ENCODE results near the gene VPREB3.

DNA sequence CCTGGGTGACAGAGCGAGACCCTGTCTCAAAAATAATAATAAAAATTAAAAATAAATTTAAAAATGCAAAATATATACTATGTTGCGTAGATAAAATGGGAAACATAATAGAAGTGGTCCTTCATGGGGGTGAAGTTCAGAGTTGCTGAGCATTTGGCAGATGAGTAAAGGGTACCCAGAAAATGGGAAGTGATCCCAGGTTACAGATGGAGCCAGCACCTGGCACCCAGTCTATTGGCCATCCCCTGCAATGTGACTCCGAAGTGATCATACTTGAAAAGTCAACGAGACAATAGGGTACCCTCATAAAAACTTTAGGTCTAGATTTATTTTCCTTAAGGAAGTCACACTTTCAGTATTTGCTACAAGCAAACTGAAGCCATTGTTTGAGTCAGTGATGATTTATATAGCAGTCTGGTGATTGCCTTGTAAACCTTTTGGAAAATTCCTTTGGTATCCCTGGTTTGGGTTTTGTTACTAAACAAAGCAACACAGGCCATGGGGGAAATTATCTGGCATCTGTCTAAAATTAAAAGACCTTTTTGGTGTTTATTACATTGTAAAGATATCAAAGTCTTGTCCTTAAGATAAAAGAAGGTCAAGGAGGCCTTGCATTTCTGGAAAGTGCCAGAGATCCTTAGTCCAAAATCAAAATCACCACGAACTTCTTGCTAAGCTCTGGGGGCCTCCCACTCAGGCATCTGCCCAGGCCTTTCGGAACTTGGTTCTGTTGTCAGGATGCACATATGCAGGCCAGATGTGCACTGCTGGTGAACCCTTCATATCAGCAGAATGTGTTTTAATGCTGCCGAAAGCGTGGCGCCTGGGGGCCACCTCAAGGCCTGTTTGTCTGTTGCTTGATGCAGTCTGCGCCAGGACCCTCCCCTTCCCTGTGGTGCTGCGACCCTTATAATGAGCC, 36.9 kb upstream of the VPREB3 start:
- TF ChIP-seq SIN3A (IDR thresholded peaks at IDR 0.05; ENCODE audit: borderline replicate concordance, insufficient read depth, low read length), result no peak
- TF ChIP-seq TAF1 (IDR thresholded peaks at IDR 0.05; ENCODE audit: borderline replicate concordance, insufficient read depth, low read length), result no peak
- TF ChIP-seq FOXP2 (optimal IDR thresholded peaks at IDR 0.05; ENCODE audit: borderline replicate concordance, extremely low read depth, extremely low read length, insufficient read depth), result no peak
- TF ChIP-seq POLR2AphosphoS5 (IDR thresholded peaks at IDR 0.05; ENCODE audit: low read depth, low read length), result no peak
- TF ChIP-seq, protein P1, sequence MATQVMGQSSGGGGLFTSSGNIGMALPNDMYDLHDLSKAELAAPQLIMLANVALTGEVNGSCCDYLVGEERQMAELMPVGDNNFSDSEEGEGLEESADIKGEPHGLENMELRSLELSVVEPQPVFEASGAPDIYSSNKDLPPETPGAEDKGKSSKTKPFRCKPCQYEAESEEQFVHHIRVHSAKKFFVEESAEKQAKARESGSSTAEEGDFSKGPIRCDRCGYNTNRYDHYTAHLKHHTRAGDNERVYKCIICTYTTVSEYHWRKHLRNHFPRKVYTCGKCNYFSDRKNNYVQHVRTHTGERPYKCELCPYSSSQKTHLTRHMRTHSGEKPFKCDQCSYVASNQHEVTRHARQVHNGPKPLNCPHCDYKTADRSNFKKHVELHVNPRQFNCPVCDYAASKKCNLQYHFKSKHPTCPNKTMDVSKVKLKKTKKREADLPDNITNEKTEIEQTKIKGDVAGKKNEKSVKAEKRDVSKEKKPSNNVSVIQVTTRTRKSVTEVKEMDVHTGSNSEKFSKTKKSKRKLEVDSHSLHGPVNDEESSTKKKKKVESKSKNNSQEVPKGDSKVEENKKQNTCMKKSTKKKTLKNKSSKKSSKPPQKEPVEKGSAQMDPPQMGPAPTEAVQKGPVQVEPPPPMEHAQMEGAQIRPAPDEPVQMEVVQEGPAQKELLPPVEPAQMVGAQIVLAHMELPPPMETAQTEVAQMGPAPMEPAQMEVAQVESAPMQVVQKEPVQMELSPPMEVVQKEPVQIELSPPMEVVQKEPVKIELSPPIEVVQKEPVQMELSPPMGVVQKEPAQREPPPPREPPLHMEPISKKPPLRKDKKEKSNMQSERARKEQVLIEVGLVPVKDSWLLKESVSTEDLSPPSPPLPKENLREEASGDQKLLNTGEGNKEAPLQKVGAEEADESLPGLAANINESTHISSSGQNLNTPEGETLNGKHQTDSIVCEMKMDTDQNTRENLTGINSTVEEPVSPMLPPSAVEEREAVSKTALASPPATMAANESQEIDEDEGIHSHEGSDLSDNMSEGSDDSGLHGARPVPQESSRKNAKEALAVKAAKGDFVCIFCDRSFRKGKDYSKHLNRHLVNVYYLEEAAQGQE (IDR thresholded peaks at IDR 0.05; ENCODE audit: insufficient read depth in 1 of 2, low read depth in 2 of 2, low read length in 2 of 2), result no peak
